Measurements from ENCODE around the gene DSCAML1.

The DSCAML1 gene

DNA sequence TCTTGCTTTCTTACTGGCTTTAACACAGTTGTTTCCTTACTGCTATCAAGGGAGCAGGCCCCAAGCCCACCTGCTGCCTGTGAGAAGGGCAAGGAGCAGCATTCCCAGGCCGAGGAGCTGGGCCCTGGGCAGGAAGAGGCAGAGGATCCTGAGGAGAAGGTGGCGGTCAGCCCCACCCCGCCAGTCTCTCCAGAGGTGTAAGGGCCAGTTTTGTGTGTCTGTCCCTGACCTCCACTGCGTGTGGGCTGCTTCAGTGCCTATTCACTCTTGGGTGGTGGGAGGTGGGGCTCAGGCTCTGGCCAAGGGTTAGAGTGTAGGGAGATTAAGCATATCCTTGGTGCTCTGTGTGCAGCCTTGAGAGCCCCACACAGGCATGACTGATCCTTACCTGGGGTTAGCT, 414.3 kb downstream of the DSCAML1 start:
- TF ChIP-seq, protein P1, sequence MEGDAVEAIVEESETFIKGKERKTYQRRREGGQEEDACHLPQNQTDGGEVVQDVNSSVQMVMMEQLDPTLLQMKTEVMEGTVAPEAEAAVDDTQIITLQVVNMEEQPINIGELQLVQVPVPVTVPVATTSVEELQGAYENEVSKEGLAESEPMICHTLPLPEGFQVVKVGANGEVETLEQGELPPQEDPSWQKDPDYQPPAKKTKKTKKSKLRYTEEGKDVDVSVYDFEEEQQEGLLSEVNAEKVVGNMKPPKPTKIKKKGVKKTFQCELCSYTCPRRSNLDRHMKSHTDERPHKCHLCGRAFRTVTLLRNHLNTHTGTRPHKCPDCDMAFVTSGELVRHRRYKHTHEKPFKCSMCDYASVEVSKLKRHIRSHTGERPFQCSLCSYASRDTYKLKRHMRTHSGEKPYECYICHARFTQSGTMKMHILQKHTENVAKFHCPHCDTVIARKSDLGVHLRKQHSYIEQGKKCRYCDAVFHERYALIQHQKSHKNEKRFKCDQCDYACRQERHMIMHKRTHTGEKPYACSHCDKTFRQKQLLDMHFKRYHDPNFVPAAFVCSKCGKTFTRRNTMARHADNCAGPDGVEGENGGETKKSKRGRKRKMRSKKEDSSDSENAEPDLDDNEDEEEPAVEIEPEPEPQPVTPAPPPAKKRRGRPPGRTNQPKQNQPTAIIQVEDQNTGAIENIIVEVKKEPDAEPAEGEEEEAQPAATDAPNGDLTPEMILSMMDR (IDR thresholded peaks at IDR 0.05; ENCODE audit: insufficient read depth, missing control alignments), result no peak
- DNase-seq (ENCODE audit: insufficient read length, low spot score) (no peak), FAIRE-seq (no peak)

DNA sequence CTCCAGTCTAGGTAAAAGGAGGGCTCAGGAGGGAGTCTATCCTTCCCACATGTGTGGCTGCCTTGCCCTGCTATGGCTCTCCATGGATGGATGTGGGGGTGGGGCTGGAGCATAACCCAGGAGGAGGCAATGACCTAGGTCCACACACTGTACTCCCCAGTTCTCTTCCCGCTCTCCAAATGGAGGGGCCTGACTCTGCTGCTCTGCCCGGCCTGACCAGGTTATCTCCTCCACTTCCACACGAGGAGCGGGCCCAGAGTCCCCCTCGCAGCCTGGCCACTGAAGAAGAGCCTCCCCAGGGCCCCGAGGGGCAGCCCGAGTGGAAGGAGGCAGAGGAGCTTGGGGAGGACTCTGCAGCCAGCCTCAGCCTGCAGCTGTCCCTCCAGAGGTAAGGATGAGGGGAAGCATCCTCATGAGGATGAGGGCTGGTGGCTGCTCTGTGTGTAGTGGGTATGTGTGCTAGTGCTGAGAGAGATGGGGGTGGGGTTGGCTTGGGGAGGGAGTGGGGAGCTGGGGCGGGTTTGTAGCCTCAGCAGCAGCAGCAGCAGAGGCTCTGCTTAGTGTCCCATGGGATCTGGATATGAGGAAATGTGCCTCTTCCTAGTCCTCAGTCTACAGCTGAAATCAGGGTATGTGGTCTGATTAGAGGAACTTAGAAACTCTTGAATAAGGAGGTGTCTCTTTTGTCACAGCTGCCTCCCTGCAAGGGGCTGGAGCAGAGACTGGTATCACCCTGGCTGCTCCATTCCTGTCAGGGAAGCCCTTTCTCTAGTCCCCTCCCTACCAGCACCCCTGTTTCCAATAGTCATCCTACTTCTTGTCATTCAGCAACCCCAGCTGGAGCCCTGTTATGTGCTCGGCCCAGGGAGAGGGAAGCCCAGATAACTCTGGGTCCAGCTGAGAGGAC, 415.3 kb downstream of the DSCAML1 start:
- TF ChIP-seq, protein P1 (IDR thresholded peaks at IDR 0.05; ENCODE audit: insufficient read depth, missing control alignments), result no peak
- FAIRE-seq, result no peak
- DNase-seq (ENCODE audit: insufficient read length, low spot score), result no peak

DNA sequence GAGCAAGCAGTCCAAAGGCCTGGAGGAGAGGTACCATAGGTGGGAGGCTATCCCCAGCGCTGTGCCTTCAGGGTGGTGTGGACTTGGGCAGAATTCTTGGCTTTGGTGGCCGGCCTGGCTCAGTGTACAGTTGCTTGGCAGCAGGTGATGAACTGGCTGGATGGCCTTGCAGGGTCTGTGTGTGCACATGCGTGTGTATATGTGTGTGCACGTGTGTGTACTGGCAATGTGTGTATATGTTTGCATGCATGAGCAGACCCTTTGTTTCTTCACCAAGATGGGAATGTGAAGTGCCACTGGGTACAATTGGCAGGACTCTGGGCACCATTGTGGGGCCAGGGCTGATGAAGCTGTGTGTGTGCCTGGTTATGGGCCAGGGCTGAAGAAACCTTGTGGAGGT, 416.3 kb downstream of the DSCAML1 start:
- DNase-seq (ENCODE audit: insufficient read length, low spot score), result no peak
- TF ChIP-seq, protein P1 (IDR thresholded peaks at IDR 0.05; ENCODE audit: insufficient read depth, missing control alignments), result no peak
- FAIRE-seq, result no peak

DNA sequence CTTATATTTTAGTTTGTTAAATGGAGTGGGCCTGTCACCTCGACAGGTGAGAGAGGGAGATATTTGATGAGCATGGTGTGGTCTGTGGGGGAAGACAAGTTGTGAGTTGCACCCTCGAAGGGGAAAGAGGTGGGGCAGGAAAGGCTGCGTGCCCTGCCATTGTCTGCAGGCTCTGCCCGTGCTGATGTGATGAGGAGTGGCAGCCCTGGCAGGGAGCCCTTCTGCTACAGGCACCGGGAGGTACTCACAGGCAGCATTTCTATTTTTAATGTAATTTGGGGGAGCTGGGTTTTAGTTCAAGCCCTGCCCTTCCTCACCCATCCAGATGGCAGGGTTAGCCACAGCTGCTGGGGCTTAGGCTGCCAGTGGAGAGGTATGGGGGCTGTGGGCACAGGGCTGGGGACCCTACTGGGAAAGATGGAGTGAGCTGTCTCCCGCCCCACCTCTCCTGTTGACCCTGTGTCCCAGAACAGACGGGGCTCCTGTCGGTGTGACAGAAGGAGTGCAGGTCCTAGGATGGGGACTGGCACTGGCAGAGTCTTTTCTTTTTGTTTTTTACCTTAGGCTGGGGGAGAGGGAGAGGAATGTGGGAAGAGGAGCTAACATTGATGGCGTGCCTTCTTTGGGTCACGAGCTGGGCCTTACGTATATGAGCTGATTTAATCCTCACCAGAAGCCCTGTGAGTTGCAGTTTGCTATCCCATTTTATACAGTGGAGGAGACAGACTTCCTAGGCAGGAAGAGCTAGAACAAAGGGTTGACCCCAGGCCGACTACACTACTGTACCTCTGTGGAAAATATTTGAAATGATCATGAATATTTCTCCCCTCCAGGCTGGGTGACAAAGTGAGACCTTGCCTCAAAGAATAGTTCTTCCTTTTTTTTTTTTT, 417.8 kb downstream of the DSCAML1 start:
- TF ChIP-seq, protein P1 (IDR thresholded peaks at IDR 0.05; ENCODE audit: insufficient read depth, missing control alignments), result no peak
- FAIRE-seq (no peak), DNase-seq (ENCODE audit: insufficient read length, low spot score) (no peak)

Measured in D721Med (cell line).